HPDE6-E6E7 (cell line): ENCODE measurements around the gene MSN.
"Not testable (repeated sequence)": the region's sequence is repeated elsewhere in the genome, so short reads cannot be mapped to it uniquely, and the experiment has no call there.

ENCODE experiments used
- DNase-seq: peaks from one replicate; pipeline ENCODE4 v3.0.0; 2011; ENCODE audit warnings: missing footprints; ENCODE audit errors: extremely low spot score

Gene MSN

DNA sequence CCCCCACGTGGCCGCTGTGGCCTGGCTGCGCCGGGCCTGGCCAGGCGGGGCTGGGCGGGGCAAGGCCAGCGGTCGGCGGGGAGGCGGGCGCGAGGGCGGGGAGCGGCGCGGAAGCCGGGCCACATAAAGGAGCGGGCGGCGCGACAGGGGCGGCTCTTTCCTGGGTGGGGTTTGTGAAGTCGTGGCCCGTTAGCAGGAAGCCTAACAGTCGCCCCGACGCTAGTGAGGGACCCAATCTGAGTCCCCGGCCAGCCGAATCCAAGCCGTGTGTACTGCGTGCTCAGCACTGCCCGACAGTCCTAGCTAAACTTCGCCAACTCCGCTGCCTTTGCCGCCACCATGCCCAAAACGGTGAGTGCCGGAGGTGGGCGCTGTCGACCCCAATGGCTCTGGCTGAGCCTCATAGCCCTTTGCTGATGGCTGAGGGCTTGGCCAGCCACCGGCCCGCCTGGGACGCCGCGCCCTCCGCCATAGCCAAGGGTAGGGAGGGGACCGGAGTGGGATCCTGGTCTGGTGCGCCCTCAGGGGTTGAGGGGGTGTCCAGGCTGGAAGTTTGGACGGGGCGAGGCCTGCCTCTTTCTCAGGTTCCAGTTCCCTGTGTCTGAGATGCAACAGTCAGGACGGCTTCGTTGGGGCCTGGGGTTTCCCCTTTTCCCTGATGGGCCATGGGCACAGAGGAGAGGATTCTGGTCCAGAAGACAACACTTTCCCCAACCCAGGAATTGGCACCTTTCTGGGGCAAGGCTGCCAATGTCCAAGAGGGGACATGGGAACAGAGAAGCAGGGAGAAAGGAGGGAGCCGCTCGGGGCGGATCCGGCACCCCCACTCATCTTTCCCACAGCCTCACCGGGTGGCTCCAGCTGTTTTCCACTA lies at the start of gene MSN:
Gene MSN (plus strand): TSS at position 152 of the 874 bp plus-strand sequence. CDS start 188 bp downstream, at position 340.
- DNase-seq, result no peak

DNA sequence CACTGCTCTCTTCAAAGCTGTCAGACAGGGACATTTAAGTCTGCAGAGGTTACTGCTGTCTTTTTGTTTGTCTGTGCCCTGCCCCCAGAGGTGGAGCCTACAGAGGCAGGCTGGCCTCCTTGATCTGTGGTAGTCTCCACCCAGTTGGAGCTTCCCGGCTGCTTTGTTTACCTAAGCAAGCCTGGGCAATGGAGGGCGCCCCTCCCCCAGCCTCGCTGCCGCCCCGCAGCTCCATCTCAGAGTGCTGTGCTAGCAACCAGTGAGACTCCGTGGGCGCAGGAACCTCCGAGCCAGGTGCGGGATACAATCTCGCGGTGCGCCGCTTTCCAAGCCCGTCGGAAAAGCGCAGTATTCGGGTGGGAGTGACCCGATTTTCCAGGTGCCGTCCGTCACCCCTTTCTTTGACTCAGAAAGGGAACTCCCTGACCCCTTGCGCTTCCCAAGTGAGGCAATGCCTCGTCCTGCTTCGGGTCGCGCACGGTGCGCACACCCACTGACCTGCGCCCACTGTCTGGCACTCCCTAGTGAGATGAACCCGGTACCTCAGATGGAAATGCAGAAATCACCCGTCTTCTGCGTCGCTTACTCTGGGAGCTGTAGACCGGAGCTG lies 47.3 kb upstream of the MSN start:
- DNase-seq, result not testable (repeated sequence)

DNA sequence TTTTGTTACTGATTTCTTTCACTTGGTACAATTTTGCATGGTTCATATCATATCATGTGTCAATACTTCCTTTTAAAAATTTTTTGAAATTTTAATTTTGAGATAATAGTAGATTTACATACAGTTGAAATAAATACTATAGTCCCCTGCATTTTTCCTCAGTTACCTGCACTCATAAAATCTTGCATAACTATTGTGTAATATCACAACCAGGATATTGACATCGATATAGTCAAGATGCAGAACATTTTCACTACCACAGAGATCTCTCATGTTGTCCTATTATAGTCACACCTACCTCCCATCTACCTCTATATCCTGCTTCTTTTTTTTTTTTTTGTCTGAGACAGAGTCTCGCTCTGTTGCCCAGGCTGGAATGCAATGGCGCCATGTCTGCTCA lies 36.7 kb upstream of the MSN start:
- DNase-seq, result no peak

DNA sequence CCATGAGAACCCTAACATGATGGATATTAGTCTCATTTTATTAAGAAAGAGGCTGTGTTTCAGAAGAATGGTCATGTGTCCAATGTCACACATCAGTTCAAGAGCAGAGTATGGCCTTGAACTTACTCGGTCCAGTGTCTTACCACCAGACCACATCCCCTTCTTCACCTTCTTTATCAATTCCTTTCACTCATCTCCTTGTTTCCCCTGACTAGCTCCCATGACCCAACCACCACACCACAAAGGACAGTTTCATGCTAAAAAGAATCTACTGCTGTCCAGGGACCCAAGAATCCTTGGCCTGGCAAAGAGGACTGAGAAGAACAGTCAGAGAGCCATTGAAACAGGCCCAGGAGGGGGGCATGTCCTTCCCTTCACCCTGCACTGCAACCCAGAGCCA lies 33.6 kb upstream of the MSN start:
- no peak for DNase-seq

DNA sequence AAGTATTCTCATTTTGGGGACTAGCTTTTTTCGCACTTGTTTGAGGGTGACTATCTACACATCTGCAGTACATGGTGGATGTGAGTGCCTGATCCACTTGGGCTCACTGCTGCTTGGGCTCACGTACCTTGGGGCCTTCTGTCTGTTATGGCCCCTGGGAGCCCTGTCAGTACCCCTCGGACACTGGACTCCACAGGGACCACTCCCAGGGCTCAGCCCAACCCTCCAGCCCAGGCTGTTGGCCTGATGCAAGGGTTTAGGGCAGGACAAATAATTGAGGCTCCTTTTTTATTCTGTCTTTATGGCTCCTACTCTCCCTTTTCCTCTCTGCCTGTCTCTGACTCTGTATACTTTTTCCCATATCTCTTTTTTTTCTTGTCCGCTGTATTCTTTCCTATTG lies 32.7 kb upstream of the MSN start:
- no peak for DNase-seq

DNA sequence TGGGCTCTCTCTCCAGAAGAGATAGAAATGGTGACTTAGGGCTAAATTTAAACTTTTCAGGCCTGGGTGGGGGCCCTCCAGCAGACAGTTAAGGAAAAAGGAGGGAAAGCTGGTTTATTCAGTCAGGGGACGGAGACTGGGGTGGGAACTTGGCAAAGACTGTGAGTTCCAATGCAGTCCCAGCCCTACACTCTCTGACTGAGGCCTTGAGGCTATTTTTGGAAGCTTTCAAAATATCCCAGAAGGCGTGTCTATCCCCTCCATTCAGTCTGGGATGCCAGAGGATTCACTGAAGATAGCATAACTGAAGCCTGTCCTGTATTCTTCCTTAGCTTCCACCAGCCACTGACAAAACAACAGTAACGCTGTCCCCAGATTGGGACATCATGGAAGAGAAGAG lies 32.1 kb upstream of the MSN start:
- DNase-seq, result no peak

DNA sequence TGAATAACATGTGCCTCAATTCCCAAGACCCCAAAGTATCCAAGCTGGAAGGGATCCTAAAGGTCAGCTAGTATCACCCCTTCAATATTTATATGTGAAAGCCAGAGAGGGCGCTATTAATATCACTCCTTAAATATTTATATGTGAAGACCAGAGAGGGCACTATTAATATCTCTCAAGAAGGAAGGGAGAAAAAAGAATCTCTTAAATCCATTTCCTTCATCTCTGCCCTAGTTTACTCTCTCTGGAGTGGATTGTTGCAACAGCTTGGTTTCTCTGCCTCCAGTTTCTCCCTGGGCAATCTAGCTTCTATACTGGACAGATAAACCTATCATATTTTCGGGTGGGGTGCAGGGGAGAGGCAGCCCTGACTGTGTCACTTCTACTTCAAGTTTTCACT lies 31.6 kb upstream of the MSN start:
- DNase-seq, result no peak

DNA sequence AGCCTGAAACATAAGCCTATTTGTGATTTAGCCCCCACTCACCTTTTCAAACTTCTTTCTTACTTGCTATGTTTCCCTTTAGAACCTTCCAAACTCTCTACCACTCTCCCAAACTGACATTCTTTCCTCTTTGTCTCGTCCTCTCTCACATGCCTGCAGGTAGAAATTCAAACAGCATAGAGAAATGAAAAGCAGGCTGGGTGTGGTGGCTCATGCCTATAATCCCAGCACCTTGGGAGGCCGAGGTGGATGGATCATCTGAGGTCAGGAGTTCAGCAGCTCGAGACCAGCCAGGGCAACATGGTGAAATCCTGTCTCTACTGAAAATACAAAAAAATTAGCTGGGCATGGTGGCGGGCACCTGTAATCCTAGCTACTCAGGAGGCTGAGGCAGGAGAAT lies 31.2 kb upstream of the MSN start:
- not testable (repeated sequence) for DNase-seq

DNA sequence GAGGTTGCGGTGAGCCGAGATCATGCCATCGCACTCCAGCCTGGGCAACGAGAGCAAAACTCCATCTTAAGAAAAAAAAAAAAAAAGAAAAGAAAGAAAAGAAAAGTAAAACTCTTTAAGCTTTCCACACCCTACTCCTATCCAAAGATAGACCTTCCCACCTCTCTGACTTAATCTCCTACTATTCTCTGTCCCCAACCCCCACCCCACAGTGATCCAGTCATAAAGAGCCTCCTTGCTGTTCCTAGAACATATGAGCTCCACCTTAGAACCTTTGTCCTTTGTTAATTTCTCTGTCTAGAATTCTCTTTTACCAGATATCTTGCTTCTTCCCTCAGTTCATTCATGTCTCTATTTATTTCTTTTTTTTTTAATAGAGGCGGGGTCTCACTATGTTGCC lies 30.1 kb upstream of the MSN start:
- DNase-seq, result no peak

DNA sequence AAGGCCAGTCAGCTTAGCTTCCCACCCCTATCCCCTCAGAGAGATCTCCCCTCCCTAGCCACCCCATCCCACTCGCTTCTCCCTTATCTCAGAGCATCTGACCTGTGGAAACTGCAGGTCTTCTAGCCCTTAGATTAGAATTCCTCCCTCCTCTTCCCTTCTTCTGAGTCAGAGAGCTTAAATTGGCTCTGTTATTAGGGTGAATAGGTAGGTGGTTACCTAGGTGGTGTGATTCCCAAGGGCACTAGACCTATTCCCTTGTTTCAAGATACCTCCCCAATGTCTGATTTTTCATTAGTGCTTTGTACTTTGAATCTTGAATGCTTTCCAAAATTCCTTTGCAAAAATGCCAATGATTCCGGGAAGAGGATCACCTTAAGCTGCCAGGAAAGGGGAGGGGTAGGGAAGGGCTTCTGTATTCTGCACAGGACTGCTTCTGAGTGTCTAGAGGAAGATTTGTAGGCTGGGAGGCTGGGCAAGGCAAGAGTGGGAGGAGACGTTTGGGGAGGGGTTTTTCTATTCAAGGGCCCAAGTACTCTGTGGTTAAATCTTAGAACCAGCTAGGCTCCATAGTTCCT lies 24.5 kb upstream of the MSN start:
- no peak for DNase-seq

DNA sequence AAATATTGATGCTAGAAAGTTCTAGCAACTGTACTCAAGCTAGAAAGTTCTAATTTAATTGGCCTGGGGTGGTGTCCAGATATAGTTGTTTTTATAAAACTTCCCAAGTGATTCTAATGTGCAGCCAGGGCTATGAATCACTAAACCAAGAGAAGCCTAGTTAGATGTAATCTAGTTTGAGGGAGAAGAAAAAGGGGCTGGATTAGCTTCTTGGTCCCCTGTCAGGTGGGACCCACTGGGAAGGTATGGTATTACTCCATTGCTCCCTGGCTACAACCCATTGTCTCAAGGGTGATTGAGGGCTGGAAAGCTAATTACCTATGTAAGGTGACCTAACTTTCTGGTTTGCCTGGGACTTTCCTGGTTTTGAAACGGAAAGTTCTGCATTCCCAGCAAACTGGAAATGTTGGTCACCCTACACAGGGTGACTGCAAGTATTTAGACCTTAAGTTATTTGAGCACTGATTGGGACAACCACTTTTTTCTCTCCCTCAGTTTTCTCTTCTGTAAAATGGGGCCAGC lies 23.9 kb upstream of the MSN start:
- no peak for DNase-seq

DNA sequence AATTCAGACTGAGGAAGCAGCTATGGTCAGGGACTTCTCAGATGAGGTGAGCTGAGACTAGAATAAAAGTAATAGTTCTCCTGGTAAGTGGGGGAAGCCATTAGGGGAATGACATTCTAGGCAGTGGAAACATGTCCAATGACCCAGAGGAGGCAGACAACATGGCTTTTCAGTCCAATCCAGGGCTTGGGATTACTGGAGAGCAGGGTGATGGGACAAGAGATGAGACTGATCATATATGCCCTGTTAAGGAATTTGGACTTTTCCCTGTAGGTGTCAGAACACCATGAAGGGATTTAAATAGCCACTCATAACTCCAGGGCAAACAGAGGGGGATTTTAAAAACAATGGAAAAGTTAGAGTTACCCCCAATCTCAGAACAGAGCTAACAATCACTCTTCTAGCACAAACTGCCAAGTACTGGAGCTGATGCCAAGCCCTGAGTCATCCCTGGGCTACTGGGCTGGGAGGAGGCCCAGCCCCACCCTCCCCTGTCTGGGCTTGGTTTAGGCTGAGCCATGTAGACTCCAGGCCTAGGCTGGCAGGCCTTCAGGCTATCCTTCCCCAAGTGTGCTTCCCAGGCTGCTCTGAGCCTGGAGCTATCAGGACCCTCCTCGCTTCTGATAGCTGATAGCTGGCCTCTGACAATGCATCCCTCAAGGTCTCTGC lies 22.7 kb upstream of the MSN start:
- DNase-seq, result peak; percentile 79

DNA sequence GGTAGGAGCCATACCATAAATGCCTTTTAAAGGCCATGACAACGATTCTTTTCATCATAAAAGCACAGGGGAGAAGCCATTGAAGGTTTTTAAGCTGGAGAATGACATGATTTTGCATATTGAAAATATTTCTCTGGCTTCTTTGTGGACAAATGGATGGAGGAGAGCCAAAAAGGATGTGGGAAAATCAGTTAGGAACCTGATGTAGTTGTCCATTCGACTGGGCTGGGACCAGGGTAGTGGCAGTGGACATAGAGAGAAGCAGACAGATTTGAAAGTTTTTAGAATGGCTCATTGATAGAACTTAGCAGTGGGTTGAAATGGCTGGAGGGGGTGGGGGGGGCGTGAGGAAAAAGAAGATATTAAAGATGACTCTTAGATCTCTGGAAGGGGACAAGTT lies 19.7 kb upstream of the MSN start:
- DNase-seq, result no peak

DNA sequence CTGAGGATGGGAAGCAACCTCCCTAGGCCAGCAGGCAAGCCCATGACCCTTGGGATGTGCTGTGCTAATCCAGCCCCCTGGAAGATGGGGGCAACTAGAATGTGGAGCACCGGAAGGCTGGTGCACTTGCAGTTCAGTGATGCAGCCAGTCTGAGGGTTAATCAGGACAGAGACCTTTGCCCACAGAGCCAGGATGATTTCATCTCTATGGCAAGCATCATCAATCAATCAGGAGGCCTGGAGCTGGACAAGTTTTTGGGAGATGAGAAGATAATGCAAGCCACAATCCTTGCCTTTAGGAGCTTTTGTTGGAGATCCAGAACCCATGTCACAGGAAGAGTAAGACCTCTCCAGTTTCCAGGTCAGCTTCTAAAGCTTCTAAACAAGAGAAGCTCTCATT lies 15.4 kb upstream of the MSN start:
- DNase-seq, result no peak

DNA sequence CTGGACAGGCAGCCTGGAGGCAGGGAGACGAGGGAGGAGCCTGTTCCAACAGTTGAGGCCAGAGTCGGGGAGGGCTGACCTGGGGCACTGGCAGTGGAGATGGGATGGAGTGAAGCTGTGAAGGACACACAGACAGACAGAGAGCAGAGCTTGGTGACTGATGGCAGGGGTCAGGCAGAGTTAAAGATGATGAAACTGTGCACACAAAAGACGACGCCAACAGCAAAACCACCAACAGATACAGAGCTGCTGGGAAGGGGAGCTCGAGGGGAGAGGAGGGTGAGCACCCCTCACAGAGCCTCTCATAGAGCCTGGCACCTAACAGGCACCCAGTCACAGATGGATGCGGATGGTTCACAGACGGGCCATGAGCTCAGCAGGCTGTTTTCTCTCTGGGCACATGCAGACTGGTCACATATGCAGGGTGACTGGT lies 10.4 kb upstream of the MSN start:
- DNase-seq, result not testable (repeated sequence)

DNA sequence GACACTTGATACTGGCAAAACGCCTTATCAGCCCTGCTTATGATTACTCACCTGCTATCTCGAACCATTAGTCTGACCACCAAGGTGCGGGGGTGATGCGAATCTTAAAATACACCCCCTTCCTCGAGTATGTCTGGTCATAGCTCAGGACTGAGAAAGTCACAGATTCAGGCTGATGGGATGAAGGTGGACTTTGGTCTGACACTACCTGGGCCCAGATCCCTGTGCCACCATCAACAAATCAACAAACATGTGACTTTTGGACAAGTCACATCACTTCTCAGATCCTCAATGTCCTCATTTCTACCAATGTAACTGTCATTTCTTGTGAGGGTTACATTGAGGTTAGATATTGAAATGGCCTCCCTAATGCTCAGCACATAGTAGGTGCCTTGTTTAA lies 9.8 kb upstream of the MSN start:
- DNase-seq, result no peak

DNA sequence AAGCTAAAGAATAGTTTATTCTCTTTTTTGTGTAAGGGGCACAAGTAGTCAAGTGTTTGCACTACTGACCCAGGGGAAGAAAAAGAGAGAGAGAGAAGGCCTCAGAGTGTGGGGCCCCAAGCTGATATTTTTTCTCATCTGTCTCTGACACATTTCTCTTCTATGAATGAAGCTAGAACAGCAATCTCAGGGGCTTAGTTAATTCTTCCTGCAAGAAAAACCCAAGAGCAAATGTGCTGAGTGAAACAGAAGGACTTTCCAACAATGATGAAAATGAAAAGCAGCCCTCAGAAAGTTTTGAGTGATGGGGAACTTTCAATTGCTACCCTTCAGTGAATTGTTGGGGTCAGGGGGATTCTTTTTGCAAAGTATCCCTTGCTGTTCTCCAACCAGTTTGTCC lies 9.2 kb upstream of the MSN start:
- DNase-seq, result no peak

DNA sequence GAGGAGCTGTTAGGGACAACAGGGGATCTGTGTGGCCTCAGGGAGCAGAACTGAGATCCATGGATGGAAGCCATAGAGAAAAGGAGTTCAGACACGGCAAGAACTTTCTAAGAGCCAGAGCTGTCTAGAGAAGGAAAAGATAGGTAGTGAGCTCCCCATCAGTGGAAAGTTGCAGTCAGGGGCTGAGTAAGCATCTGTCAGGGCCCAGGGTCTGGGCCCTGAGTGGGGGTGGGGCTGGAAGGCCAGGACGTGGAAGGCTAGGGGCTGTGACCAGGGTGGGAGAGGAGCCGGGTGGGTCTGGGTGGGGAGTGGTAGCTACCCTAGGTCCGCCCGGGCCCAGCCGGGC lies 324 bp upstream of the MSN start:
- DNase-seq, result no peak

DNA sequence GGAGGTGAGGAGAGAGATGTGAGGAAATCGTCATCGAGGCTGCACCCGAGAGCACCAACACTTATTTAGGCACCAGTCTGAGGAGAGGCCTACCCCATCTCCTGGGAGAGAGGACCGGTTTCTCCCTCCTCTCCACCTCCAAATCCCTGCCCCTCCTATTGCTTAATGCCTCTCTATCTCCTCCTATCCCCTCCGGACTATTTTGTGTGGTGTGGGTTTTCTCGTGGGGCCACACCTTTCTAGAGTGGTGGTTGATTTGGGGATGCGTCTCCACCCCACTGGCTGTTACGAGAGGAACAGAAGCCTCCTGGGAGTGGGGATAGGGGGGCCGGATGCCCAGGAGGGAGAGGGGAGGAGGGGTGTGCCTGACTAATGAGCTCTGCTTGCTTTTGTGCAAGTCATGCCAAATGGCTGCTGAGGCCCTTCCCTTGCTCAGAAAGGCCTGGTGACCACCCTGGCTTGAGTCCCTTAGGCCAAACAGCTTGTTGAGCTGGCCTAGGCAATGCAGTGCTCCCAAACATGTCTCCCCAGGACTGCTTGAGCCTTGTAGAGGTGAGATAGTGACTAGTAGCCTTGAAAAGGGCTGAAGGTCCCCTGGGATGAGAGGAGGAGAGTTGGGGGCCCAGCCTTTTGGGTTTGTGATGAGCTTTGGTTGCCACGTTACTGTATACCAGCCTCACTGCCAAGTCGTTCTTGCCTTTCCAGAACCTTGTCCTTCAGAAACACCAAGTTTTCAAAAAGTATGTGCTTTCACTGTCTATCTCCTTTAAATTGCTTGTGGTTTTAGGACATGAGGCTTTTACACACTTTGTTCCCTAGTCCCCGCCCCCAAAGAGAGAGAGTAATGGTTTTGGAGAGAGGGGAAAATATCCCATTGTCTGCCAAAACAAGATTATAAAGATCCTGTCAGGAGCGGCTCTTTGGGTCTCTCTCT lies 1.2 kb downstream of the MSN start:
- DNase-seq, result no peak

DNA sequence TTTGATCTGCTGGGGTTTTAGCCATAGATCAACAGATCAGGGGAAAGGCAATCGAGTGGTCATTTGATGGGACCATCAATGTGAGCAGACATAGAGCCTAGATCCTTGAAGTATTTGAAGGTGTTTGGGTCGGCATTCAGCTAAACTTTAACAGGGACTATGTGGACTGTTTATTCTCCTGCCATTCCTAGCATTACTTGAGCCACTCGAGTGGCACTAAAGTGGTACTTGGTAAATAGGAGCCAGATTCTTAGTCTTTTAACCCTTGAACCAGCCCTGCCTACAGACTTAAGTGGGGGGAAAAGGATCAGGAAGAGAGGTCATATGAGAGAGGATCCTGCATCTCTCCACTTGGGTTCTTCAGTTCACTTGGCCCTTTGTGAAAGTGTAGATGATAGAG lies 3.8 kb downstream of the MSN start:
- no peak for DNase-seq

DNA sequence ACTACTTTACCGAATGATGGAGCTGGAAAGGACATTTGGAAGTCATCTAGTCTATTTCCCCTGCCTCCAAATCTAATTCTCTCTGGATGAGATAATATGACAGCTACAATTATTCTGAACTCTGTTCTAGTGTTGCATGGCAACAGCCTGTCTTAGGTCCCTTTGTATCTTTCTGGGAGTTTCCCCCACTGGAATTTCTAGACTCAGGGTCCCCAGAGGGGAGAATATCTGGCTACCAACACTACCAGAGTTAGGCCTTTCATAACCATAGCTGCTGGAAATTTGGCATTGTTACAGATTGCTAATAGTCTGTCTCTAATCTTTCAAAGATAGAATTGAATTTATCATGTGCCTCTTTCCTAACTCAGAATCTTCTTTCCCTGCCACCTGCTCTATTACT lies 4.5 kb downstream of the MSN start:
- no peak for DNase-seq
